ENCODE measurements around the gene CCDC201. TPM values are rescaled to one million over a fixed set of nuclear protein-coding genes. Genes with fewer than 3 reads are reported as not detected.

The CCDC201 gene
- total RNA-seq, 4 donors from 2014 or later, result not detected

- Histone ChIP-seq H3K4me3 (no peak overlapping the region), H3K36me3 (no peaks in the 10 kb centered on the region), H3K4me1 (no peaks in the 10 kb centered on the region), H3K27me3 (peaks cover 4% of the 10 kb centered on the region), H3K9me3 (peaks cover 0 to 19% (median 0%) of the 10 kb centered on the region in 3 donors), H3K27ac (no peak overlapping the region)
- no peak for ATAC-seq
- TF ChIP-seq POLR2AphosphoS5 (IDR thresholded peaks at IDR 0.05) (no peak), POLR2A (IDR thresholded peaks at IDR 0.05) (no peak), EP300 (IDR thresholded peaks at IDR 0.05) (no peak), CTCF (IDR thresholded peaks at IDR 0.05) (no peak)
- WGBS, 2 donors (ENCODE audit: low coverage in 1 of 2), result 0 to 37% methylated on average over 1 to 2 of the region's 3 CpGs
Measured at GRCh38 chr7:45878457-45879144, 5.7 kb upstream of the CCDC201 start.

GRCh38 chr7:45876519-45876918 lies 3.6 kb upstream of the CCDC201 start:
- Histone ChIP-seq H3K4me3 (no peak overlapping the region), H3K9me3 (peaks cover 0 to 19% (median 0%) of the 10 kb centered on the region in 3 donors), H3K4me1 (no peaks in the 10 kb centered on the region), H3K27me3 (peaks cover 2% of the 10 kb centered on the region), H3K36me3 (no peaks in the 10 kb centered on the region), H3K27ac (no peak overlapping the region)
- TF ChIP-seq EP300 (IDR thresholded peaks at IDR 0.05), result no peak
- no peak for TF ChIP-seq POLR2A (IDR thresholded peaks at IDR 0.05)
- no peak for TF ChIP-seq POLR2AphosphoS5 (IDR thresholded peaks at IDR 0.05)
- ATAC-seq, result no peak
- WGBS, 2 donors (ENCODE audit: low coverage in 1 of 2), result 100% methylated on average over 1 of the region's 2 CpGs; no CpG with 5 or more reads in 1 of the 2 donors

- Histone ChIP-seq H3K4me3 (no peak overlapping the region), H3K9me3 (peaks cover 0 to 19% (median 0%) of the 10 kb centered on the region in 3 donors), H3K27ac (no peak overlapping the region), H3K36me3 (no peaks in the 10 kb centered on the region), H3K27me3 (no peaks in the 10 kb centered on the region), H3K4me1 (no peaks in the 10 kb centered on the region)
- 93 to 100% methylated on average over 3 of the region's 8 CpGs for WGBS, 2 donors (ENCODE audit: low coverage in 1 of 2)
- TF ChIP-seq POLR2AphosphoS5 (IDR thresholded peaks at IDR 0.05) (no peak), POLR2A (IDR thresholded peaks at IDR 0.05) (no peak), CTCF (IDR thresholded peaks at IDR 0.05) (no peak), EP300 (IDR thresholded peaks at IDR 0.05) (no peak)
- ATAC-seq, result no peak
Measured at GRCh38 chr7:45874408-45875131, 1.7 kb upstream of the CCDC201 start.

- ATAC-seq, result no peak
- Histone ChIP-seq H3K9me3 (peaks cover 0 to 12% (median 0%) of the 10 kb centered on the region in 3 donors), H3K27ac (no peak overlapping the region), H3K36me3 (no peaks in the 10 kb centered on the region), H3K4me3 (no peak overlapping the region), H3K4me1 (no peaks in the 10 kb centered on the region), H3K27me3 (no peaks in the 10 kb centered on the region)
- TF ChIP-seq POLR2A (IDR thresholded peaks at IDR 0.05) (no peak), EP300 (IDR thresholded peaks at IDR 0.05) (no peak), POLR2AphosphoS5 (IDR thresholded peaks at IDR 0.05) (no peak), CTCF (IDR thresholded peaks at IDR 0.05) (no peak)
- 40 to 54% methylated on average over 1 to 5 of the region's 6 CpGs for WGBS, 2 donors (ENCODE audit: low coverage in 1 of 2)
Measured at GRCh38 chr7:45873355-45873754, 473 bp upstream of the CCDC201 start.

- Histone ChIP-seq H3K4me1 (no peaks in the 10 kb centered on the region), H3K4me3 (no peak overlapping the region), H3K36me3 (no peaks in the 10 kb centered on the region), H3K27ac (no peak overlapping the region), H3K27me3 (peaks cover 8% of the 10 kb centered on the region), H3K9me3 (peaks cover 0 to 12% (median 0%) of the 10 kb centered on the region in 3 donors)
- TF ChIP-seq POLR2A (IDR thresholded peaks at IDR 0.05) (no peak), POLR2AphosphoS5 (IDR thresholded peaks at IDR 0.05) (no peak), EP300 (IDR thresholded peaks at IDR 0.05) (no peak), CTCF (IDR thresholded peaks at IDR 0.05) (no peak)
- no peak for ATAC-seq
- WGBS, 2 donors (ENCODE audit: low coverage in 1 of 2), result 46 to 52% methylated on average over 4 to 5 of the region's 10 CpGs
Measured at GRCh38 chr7:45872116-45873034, 507 bp downstream of the CCDC201 start.
